HUES6 (cell line): ENCODE data around the gene ATP5PO.

Experiments used
- H3K27ac ChIP-seq: 2 replicates; pipeline ENCODE4 v1.7.0; 2013; ENCODE audit warnings: low read depth, mild to moderate bottlenecking, low read length, inconsistent platforms
- H3K27me3 ChIP-seq: 2 replicates; pipeline ENCODE4 v1.6.1; 2013; ENCODE audit warnings: low read length; ENCODE audit not compliant: control insufficient read depth, insufficient read depth
- H3K36me3 ChIP-seq: 2 replicates; pipeline ENCODE4 v1.6.1; 2013; ENCODE audit warnings: low read length; ENCODE audit not compliant: control insufficient read depth, insufficient read depth
- H3K4me1 ChIP-seq: 2 replicates; pipeline ENCODE4 v1.6.1; 2013; ENCODE audit warnings: low read length; ENCODE audit not compliant: control insufficient read depth, insufficient read depth
- H3K4me3 ChIP-seq: 2 replicates; pipeline ENCODE4 v1.5.1; 2013; ENCODE audit warnings: low read depth, low read length
- H3K9ac ChIP-seq: one replicate; pipeline ENCODE4 v1.6.1; 2013; ENCODE audit warnings: mild to moderate bottlenecking, low read length
- H3K9me3 ChIP-seq: 2 replicates; pipeline ENCODE4 v1.6.1; 2013; ENCODE audit warnings: low read depth, low read length; ENCODE audit not compliant: control insufficient read depth, insufficient read depth

Gene ATP5PO

DNA sequence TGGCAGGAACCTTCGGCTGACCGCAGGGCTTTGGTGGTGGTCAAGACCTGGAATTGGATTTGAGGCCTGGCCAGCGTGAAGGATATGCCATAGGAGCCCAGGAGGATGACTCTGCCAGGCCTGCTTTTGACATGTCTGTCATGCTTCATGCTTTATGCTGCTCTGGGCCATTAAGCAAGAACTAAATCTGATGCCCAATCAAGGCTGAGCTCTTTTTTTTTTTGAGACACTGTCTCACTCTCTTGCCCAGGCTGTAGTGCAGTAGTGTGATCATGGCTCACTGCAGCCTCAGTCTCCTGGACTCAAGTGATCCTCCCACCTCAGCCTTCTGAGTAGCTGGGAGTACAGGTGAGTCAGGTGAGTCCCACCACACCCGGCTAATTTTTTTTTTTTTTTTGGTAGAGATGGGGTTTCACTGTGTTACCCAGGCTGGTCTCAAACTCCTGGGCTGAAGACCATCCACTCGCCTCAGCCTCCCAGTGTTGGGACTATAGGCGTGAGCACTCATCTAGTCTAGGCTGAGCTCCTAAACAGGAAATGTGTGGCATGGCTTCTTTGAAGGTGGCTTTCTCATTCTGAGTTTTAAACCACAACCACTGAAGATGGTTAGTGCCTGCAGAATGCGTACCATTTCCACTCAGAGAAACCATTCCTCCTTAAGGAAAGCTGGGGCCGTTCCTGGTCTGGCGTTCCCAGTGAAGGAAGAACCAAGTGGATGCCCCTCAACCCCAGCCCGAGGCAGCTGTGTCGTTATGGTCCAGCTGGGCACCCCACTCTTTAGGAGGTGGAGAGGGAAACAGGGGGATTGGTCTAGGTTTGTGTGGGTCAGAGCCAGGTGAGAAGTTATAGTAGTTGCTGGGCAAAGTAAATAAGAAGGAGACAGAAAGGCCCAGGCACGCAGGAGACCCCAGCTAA lies 34.2 kb upstream of the ATP5PO start:
- Histone ChIP-seq H3K9ac (no peak overlapping the region), H3K27ac (no peak overlapping the region; the same call in 1 of the 2 replicates)

DNA sequence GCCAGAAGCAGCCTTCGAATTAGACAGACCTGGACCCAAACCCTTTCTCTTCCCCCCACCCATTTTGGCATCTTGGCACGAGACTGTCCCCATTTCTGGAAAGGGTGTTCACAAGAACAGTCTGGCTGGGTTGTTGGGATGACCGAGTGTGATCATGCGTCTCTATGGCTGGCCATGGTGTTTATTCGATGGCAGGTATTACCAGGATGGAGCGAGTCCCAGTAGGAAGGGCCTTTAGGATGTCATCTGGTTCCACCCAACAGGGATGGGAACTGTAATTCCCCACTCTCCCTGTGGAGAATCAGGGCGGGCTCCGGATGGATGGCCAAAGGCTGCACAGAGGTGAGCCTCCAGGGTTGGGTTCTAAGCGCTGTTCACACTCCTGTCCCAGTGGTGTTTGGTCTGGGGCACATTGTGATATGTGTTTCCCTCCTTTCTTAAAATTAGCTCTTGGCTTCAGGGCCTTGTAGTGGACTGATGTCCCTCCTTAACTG lies 33.4 kb upstream of the ATP5PO start:
- Histone ChIP-seq H3K27me3 (no peaks in the 10 kb centered on the region), H3K9ac (peak overlapping the region; percentile 83), H3K36me3 (no peaks in the 10 kb centered on the region), H3K9me3 (peaks cover 8% of the 10 kb centered on the region), H3K4me1 (peaks cover 22% of the 10 kb centered on the region), H3K4me3 (no peak overlapping the region), H3K27ac (peak overlapping the region; percentile 88; the same call in 1 of the 2 replicates)

More for the DNA sequence above, 34.2 kb upstream of the ATP5PO start:
- Histone ChIP-seq H3K4me3 (no peak overlapping the region), H3K36me3 (no peaks in the 10 kb centered on the region), H3K27me3 (no peaks in the 10 kb centered on the region), H3K4me1 (peaks cover 22% of the 10 kb centered on the region), H3K9me3 (peaks cover 3% of the 10 kb centered on the region)

DNA sequence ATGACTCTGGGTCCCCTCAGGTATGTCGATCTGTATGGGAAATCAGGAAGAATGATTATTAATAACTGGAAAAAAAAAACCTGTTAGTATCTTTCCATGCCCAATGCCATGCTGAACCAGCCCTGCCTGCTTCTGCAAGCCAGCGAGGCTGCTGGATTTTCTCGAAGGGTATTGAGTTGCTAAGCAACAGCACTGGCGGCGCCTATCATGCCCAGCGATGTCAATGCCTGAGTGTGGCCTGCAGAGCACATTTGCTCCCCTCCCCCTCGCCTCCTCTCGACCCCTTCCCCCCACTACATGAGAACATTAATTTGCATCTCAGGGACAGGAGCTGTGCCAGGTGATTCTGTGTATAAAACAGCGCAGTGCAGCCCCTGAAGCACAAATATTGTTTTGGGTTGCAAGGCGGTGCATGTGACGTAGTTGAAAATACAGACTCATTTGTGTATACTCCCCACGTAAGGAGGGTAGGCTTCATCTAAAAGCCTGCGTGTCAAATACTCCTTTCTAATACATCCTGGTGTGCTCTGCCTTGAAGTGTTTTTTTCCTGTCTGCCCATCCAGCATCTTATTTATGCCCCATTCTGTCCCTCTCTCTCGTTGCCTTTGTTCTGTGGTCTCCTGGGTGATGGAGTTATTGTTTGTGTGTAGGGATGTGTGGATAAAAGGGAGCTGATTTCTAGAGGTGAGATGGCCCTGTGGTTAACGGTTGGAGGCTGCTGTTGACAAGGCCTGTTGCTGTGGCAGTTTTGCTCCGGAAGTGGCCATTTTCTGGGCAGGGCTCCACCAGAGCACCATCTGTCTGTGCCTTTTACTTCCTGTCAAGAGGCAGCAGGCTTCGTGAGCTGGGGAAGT lies 32.7 kb upstream of the ATP5PO start:
- peak overlapping the region; percentile 88 for H3K27ac ChIP-seq
- peak overlapping the region; percentile 43 for H3K4me3 ChIP-seq
- no peaks in the 10 kb centered on the region for H3K36me3 ChIP-seq
- H3K9ac ChIP-seq = peak overlapping the region; percentile 83
- peaks cover 10% of the 10 kb centered on the region for H3K9me3 ChIP-seq
- H3K4me1 ChIP-seq = peaks cover 22% of the 10 kb centered on the region
- no peaks in the 10 kb centered on the region for H3K27me3 ChIP-seq

DNA sequence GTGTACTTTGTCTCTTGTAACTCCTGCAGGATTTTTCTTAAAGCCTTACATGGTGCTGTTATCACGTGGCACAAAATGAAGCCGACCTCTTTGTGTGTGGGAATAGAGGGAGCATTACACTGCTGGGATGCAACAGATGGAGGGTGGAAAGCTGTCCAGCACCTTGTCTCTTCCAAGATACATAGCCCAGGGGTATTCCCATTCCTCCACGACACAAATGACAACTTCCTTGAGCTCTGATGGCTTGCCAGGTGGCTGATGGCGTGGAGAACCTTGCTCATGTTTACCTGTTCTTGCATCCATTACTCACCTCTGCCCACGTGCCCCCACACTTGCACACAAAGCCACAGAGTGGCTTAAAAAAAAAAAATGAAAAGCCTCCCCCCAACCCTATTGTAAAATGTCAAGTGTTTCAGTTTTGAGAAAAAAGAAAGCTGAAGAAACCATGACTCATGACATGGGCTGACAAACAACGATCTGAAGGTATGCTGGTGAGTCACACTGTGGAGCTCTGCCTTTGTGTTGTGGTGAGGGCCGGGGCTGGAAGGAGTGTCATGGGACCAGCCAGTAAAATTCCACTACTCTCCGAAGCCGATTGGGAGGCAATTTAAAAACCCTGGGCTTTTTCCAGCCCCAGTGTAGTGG lies 32.0 kb upstream of the ATP5PO start:
- Histone ChIP-seq H3K4me1 (peaks cover 22% of the 10 kb centered on the region), H3K36me3 (no peaks in the 10 kb centered on the region), H3K4me3 (peak overlapping the region; percentile 43), H3K9ac (peak overlapping the region; percentile 83), H3K27me3 (no peaks in the 10 kb centered on the region), H3K9me3 (peaks cover 10% of the 10 kb centered on the region), H3K27ac (peak overlapping the region; percentile 88)

DNA sequence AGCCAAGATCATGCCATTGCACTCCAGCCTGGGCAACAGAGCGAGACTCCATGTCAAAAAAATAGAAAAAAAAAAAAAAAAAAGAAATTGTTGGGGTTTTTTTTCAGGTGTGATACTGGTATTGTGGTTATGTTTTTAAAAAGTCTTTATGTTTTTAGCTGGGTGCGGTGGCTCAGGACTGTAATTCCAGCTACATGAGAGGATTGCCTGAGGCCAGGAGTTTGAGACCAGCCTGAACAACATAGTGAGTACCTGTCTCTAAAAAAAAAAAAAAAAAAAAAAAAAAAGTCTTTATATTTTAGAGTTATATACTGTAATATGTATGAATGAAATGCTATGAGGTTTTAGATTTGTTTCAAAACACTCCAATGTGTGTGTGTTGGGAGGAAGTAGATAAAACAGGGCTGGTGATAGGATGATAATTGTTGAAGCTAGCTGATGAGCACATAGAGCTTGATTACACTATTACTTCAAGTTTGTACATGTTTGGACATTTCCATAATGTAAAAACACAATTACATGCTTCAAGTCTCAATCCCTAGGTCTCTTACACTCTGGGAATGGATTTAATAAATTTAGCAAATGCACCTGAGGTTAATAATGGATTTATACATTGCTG lies 30.2 kb upstream of the ATP5PO start:
- Histone ChIP-seq H3K4me3 (no peak overlapping the region), H3K4me1 (peaks cover 32% of the 10 kb centered on the region), H3K27ac (no peak overlapping the region), H3K9me3 (peaks cover 10% of the 10 kb centered on the region), H3K36me3 (no peaks in the 10 kb centered on the region), H3K9ac (no peak overlapping the region), H3K27me3 (no peaks in the 10 kb centered on the region)

DNA sequence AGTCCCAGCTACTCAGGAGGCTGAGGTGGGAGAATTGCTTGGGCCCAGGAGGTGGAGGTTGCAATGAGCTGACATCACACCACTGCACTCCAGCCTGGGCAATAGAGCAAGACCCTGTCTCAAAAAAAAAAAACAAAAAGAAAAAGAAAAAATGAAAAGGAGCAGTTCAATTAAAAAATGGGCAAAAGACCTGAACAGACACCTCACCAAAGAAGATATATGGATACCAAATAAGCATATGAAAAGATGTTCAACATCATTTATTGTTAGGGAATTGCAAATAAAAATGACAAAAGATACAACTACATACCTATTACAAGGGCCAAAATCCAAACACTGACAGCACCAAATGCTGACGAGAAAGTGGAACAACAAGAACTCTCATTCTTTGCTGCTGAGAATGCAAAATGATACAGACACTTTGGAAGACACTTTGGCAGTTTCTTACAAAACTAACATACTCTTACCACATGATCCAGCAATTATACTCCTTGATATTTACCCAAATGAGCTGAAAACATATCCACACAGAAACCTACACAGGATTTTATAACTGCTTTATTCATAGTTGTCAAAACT lies 28.7 kb upstream of the ATP5PO start:
- Histone ChIP-seq H3K9ac (no peak overlapping the region), H3K27ac (no peak overlapping the region), H3K4me3 (no peak overlapping the region), H3K4me1 (peaks cover 30% of the 10 kb centered on the region), H3K36me3 (no peaks in the 10 kb centered on the region), H3K9me3 (peaks cover 10% of the 10 kb centered on the region), H3K27me3 (no peaks in the 10 kb centered on the region)

DNA sequence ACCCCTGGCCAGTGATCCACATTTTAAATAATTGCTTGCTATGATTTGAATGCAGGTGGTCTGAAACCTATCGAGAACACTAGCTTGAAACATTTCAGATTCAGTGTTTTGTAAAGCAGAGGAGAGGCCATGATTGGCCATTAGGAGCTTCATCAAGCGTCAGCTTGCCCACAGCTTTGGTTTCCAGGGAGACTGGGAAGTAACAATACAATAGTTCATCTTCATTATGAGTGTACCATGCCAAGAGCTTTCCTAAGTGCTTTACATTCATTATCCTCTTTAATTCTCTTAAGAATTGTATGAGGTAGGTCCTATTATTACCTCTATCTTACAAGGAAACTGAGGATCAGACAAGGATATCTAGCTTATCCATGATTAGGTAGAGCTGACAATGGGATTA lies 27.7 kb upstream of the ATP5PO start:
- Histone ChIP-seq H3K4me1 (peaks cover 21% of the 10 kb centered on the region), H3K36me3 (no peaks in the 10 kb centered on the region), H3K27me3 (no peaks in the 10 kb centered on the region)

DNA sequence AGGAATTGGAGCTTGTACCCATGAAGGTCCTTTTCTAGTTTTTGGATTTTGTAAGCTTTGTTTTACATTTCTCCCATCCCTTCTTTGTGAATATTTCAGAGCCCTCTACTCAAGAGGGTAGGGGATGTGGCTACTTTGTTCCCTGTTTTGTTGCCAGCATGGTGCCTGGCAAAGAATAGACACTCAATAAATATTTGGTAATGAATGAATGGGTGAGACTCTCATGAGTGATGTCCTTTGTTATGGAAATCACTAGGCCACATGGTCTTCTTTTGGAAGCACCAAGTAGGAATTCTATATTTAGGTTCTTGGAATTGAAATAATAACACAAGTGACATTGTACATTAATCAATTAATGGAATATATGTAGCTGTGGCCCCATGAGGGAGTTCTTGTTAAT lies 26.8 kb upstream of the ATP5PO start:
- Histone ChIP-seq H3K4me3 (no peak overlapping the region), H3K9ac (no peak overlapping the region), H3K36me3 (no peaks in the 10 kb centered on the region), H3K4me1 (peaks cover 17% of the 10 kb centered on the region), H3K9me3 (peaks cover 10% of the 10 kb centered on the region), H3K27me3 (no peaks in the 10 kb centered on the region), H3K27ac (no peak overlapping the region)

More for the DNA sequence above, 27.7 kb upstream of the ATP5PO start:
- Histone ChIP-seq H3K27ac (no peak overlapping the region), H3K4me3 (no peak overlapping the region), H3K9me3 (peaks cover 10% of the 10 kb centered on the region), H3K9ac (no peak overlapping the region)

DNA sequence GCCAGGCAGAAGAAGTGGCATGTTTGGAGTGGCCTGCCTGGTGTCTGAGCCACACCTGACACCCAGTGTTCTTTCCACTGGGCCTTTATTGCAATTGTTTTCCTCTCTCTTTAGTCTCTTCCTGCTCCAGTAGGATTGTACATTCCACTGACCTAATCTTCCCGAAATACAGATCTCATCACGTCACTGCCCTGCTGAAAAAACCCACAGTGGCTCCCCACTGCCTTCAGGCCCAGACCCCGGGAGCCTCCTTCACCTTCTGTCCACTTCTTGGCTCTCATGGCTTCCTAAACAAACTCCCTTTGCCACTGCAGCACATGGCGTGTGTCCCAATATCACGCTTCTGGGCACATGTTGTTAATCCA lies 25.3 kb upstream of the ATP5PO start:
- peaks cover 10% of the 10 kb centered on the region for H3K9me3 ChIP-seq
- H3K9ac ChIP-seq = no peak overlapping the region
- H3K4me1 ChIP-seq = peaks cover 9% of the 10 kb centered on the region
- no peak overlapping the region for H3K27ac ChIP-seq
- no peaks in the 10 kb centered on the region for H3K27me3 ChIP-seq
- no peak overlapping the region for H3K4me3 ChIP-seq
- no peaks in the 10 kb centered on the region for H3K36me3 ChIP-seq

DNA sequence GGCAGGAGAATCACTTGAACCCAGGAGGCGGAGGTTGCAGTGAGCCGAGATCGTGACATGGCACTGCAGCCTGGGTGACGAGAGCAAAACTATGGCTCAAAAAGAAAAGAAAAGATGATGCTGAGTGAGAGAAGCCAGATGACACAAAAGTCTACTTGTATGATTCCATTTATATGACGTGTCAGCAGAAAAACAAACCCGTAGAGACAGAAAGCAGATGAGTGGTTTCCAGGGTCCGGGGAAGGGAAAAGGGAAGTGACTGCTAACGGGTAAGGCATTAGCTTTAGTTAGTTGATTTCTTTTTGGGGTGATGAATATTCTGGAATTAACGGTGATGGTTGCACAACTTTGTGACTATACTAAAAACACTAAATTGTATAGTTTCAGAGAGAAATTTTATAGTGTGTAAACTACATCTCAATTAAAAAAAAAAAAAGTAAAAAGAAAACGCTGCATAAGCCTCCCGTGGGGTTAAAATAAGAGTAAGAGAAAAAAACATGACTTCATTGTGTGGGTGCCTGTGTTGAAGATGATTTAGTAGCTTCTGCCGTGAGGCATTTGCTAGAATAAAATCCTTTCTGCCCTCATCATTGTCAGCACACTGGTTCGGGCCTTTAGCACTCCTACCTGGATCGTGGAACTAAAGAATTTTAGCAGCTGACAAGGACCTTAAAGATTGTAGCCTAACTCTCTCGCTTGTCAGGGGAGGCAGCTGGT lies 24.7 kb upstream of the ATP5PO start:
- no peaks in the 10 kb centered on the region for H3K36me3 ChIP-seq
- peaks cover 9% of the 10 kb centered on the region for H3K4me1 ChIP-seq
- H3K27ac ChIP-seq = no peak overlapping the region
- H3K9ac ChIP-seq = no peak overlapping the region
- no peak overlapping the region for H3K4me3 ChIP-seq
- no peaks in the 10 kb centered on the region for H3K27me3 ChIP-seq
- H3K9me3 ChIP-seq = peaks cover 10% of the 10 kb centered on the region
